ENCODE results near the gene BORCS6.

DNA sequence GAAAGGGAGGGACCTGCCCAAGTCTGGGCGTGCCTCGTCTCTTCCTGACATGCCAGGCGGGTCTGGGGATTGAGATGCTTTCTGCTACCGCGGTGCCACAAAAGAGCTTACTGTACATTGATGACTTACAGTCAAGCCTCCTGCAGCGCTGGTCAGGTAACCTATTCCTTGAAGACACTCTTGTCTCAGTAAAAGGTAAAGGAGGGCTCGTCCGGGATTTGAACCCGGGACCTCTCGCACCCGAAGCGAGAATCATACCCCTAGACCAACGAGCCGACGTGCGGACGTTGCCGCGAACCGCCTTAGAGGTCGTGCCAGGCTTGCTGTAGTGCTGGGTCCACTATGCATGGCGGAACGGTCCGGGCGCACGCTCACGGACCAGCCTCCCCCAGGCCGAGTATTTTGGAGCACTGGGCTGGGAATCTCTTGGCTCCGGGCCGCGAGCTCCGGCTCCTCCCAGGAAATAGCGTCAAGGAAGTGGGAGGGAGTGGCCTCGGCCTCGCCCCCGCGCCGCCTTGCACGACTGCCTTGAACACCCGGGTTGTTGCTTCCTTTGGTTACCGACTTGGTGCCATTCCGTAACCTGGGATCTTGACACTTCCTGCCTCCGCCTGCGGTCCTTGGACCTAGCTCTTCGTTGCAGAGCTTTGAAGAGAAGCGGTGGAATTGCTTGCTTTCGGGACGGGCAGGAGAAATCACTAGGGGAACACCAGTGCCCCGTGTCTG lies 32.8 kb upstream of the BORCS6 start:
- TF ChIP-seq CTCF (IDR thresholded peaks at IDR 0.05) (no peak), EZH2phosphoT487 (IDR thresholded peaks at IDR 0.05) (peak; percentile 9), EZH2 (IDR thresholded peaks at IDR 0.05) (no peak)

All from neural progenitor cell (in vitro differentiated cells).